Activated CD4-positive, alpha-beta T cell treated with anti-CD3 and anti-CD28 coated beads, Interleukin-2, amount 10 ng/mL, durations not matched to agents 24 days and 14 days (primary cell): Measurements from ENCODE around the gene EIF2S2. TPM values are rescaled to one million over a fixed set of nuclear protein-coding genes. Genes with fewer than 3 reads are reported as not detected.

Source experiments
- DNase-seq: peaks from one replicate; pipeline ENCODE4 v3.0.0; 2022
- H3K27ac Mint-ChIP-seq: one replicate; pipeline ENCODE4 v1.8.0; 2022; ENCODE audit warnings: mild to moderate bottlenecking, mixed read lengths
- H3K27me3 Mint-ChIP-seq: one replicate; pipeline ENCODE4 v1.8.0; 2022; ENCODE audit warnings: mixed read lengths
- H3K36me3 Mint-ChIP-seq: one replicate; pipeline ENCODE4 v1.8.0; 2022; ENCODE audit warnings: low read depth, mild to moderate bottlenecking, mixed read lengths
- H3K4me1 Mint-ChIP-seq: one replicate; pipeline ENCODE4 v1.8.0; 2021; ENCODE audit warnings: mixed read lengths
- H3K4me3 Mint-ChIP-seq: one replicate; pipeline ENCODE4 v1.8.0; 2022; ENCODE audit warnings: mild to moderate bottlenecking, moderate library complexity, mixed read lengths
- H3K9me3 Mint-ChIP-seq: one replicate; pipeline ENCODE4 v1.8.0; 2021; ENCODE audit warnings: mixed read lengths
- intact Hi-C: fragments of 100-400 bp; cut with micrococcal nuclease; formaldehyde crosslinking; loops from one replicate; pipeline ENCODE4 v1.15.1; 2023
- total RNA-seq: library from RNA; stranded (reverse); gene quantifications from 2 replicates; pipeline ENCODE4 v1.2.3, GENCODE V29; 2022

EIF2S2 gene
- total RNA-seq, 1 donor from 2014 or later = 106 TPM

DNA sequence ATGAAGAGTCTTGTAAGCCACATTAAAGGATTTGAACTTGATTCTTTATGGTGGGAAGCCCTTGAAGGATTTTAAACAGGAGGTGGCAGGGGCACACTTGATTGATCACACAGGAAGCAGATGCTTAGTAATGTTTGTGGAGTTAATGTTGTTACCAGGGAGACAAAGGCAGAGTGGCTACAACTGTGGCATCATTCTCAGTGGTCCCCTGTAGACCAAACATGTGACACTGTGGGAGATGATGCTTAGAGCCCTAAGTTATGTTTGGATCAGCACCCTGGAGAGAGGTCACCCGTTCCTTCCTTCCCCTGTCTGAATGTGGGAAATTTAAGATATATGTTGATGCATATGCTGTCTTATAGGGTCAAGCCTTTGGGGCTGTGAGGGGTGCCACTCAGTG is 53.2 kb downstream of the EIF2S2 start:
- DNase-seq = peak; percentile 61

DNA sequence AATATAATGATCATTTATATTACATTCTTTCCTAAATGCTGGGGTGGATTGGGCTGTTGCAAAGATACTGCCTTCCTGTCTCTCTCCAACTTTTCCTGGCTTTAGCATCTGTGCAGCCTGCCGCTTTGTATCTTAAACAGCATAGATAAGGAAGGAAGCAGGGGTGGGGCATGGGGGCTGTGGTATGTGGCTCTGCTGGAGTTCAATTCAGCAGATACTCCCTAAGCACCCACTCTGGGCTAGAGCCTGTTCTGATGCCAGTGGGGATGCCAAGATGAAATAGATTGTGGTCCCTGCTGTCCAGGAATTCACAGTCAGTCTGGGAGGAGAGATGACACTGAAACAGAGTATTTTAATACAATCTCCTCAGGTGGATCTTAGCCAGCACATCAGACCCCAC is 56.8 kb downstream of the EIF2S2 start:
- H3K27me3 Mint-ChIP-seq = no peaks in the 10 kb centered on the region
- no peak for DNase-seq
- no peak overlapping the region for H3K4me3 Mint-ChIP-seq
- no peaks in the 10 kb centered on the region for H3K9me3 Mint-ChIP-seq
- no peak overlapping the region for H3K27ac Mint-ChIP-seq
- intact Hi-C loops = no loop called here
- H3K4me1 Mint-ChIP-seq = peaks cover 31% of the 10 kb centered on the region
- H3K36me3 Mint-ChIP-seq = peaks cover 4% of the 10 kb centered on the region

More for the DNA sequence above, 53.2 kb downstream of the EIF2S2 start:
- intact Hi-C loops = no loop called here
- Mint-ChIP-seq H3K9me3 (no peaks in the 10 kb centered on the region), H3K27me3 (no peaks in the 10 kb centered on the region), H3K36me3 (peaks cover 11% of the 10 kb centered on the region), H3K27ac (no peak overlapping the region), H3K4me3 (no peak overlapping the region), H3K4me1 (peaks cover 41% of the 10 kb centered on the region)

DNA sequence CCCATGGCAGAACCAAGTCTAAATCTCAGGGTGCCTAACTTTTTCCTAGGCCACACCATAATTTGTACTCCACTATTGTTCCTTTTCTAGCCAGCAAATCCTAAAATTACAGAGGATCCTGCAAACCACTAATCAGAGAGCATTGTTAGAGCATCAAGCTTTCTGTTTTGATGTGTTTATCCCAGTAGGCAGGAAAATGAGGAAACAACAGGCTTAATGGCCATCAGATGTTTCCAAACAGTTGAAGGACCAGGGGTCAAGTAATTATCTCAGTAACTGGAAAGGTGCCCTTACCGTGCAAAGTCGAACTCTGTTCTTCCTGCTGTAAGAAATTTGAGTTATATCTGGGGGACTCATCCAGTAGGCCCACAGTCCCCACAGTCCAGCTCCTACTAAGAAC is 59.6 kb downstream of the EIF2S2 start:
- no peak for DNase-seq
- Mint-ChIP-seq H3K27me3 (no peaks in the 10 kb centered on the region), H3K36me3 (peaks cover 2% of the 10 kb centered on the region), H3K4me3 (no peak overlapping the region), H3K4me1 (peaks cover 22% of the 10 kb centered on the region), H3K27ac (no peak overlapping the region), H3K9me3 (no peaks in the 10 kb centered on the region)
- intact Hi-C loops = no loop called here

DNA sequence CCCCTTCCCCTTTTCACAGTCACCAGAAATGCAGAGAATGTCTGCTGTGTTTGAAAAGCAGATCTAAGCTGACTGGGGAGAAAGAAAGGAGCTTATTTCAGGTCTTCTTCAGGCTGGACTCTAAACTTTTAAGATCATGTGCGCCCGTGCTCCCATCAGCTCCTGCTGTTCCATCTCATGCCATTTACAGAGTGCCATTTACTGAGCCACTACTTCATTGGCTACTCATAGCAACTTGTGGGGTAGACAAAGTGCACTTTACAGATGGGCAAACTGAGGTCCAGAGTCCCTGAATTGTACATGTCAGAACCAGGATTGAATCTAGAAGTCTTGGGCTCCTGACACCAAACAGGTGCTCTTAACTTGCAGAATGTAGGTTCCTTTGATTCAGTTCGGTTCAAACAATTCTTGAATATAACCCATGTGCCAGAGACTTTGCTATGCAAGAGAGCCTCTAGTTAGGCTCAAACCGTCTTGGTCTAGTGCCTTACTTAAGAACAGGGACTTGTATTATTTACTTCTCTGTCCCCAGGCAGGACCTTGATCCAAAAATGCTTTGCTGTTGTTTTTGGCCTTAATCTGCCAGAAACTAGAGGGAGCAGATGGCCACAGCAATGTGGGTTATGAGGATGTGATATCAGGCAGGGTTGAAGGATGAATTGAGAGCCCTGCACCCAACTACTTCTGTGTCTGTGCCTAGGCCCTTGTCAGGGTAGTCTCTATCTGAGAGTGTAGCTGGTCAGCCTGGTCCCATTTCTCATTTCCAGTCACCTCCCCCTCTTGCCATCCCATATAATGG is 61.9 kb downstream of the EIF2S2 start:
- intact Hi-C loops = no loop called here
- H3K36me3 Mint-ChIP-seq = peaks cover 6% of the 10 kb centered on the region
- no peak for DNase-seq
- H3K4me1 Mint-ChIP-seq = peaks cover 22% of the 10 kb centered on the region
- H3K4me3 Mint-ChIP-seq = no peak overlapping the region
- no peaks in the 10 kb centered on the region for H3K27me3 Mint-ChIP-seq
- H3K9me3 Mint-ChIP-seq = no peaks in the 10 kb centered on the region
- no peak overlapping the region for H3K27ac Mint-ChIP-seq

DNA sequence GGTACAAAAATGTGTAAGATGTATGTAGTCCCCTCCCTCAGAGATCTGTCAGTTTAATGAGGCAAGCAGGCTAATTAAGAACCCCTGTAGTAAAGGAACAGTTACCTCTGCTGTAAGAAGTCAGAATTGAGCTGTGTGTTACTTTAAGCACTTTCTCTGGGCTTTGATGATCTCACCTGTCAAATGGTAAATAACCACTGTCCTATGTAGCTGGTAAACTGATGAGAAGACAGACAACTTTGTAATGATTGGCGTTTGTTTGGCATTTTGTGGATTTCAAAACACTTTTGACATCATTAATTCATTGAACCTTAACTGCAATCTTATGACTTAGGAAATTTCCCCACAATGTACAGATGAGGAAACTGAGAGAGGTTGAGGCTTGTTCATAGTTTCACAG is 62.7 kb downstream of the EIF2S2 start:
- Mint-ChIP-seq H3K9me3 (no peaks in the 10 kb centered on the region), H3K27ac (no peak overlapping the region), H3K36me3 (peaks cover 6% of the 10 kb centered on the region), H3K4me1 (peaks cover 19% of the 10 kb centered on the region), H3K4me3 (no peak overlapping the region), H3K27me3 (no peaks in the 10 kb centered on the region)
- DNase-seq = no peak
- intact Hi-C loops = no loop called here

DNA sequence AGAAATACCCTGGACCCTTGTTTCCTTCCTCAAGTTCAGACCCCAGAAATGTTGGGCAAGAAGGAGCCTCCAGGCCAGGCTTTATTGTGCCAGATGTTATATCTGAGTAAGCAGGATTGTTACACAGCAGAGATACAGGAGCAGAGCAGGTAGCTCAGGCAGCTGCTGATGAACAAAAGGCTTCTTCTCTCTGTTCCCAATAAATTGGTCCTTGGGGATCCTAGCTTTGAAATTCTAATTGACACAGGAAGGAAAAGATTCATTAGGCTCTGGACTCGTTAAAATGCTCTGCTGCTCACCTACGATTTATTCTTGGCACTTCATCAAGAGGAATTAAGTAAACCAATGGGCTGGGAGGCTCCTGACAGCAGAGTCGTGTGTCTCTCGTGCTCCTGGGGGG is 64.1 kb downstream of the EIF2S2 start:
- Mint-ChIP-seq H3K27me3 (no peaks in the 10 kb centered on the region), H3K4me1 (peaks cover 18% of the 10 kb centered on the region), H3K9me3 (no peaks in the 10 kb centered on the region), H3K4me3 (no peak overlapping the region), H3K27ac (no peak overlapping the region), H3K36me3 (peaks cover 12% of the 10 kb centered on the region)
- intact Hi-C loops = no loop called here
- no peak for DNase-seq

DNA sequence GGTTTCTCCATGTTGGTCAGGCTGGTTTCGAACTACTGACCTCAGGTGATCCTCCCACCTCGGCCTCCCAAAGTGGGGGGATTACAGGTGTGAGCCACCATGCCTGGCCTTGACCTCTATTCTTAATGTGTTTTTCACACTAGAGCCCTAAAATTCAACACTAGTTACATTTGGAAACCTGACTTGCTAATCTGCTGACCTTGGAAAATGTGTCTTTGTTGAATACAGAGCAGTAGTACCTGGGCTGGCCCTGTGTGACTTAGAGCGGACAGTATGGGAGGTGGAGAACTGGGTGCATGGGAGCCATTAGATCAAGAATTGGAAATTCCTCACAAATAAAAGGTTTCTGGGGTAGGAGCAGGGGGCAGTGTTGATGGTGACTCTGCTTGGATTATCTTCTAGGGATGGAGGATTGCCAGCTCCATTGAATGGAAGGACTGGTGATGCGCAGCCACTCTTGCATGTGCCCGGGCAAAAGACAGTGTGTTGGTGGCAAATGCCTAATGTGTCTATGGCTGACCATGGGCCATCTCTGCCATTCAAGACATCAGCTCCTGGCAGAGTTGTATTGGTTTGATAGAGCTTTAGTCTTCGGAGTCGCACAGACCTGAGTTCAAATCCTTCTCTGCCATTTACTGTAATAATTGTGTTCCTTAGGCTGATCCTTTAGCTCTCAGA is 64.9 kb downstream of the EIF2S2 start:
- intact Hi-C loops = no loop called here
- H3K36me3 Mint-ChIP-seq = peaks cover 12% of the 10 kb centered on the region
- no peak overlapping the region for H3K4me3 Mint-ChIP-seq
- peaks cover 18% of the 10 kb centered on the region for H3K4me1 Mint-ChIP-seq
- no peak for DNase-seq
- no peaks in the 10 kb centered on the region for H3K9me3 Mint-ChIP-seq
- H3K27ac Mint-ChIP-seq = no peak overlapping the region
- no peaks in the 10 kb centered on the region for H3K27me3 Mint-ChIP-seq

DNA sequence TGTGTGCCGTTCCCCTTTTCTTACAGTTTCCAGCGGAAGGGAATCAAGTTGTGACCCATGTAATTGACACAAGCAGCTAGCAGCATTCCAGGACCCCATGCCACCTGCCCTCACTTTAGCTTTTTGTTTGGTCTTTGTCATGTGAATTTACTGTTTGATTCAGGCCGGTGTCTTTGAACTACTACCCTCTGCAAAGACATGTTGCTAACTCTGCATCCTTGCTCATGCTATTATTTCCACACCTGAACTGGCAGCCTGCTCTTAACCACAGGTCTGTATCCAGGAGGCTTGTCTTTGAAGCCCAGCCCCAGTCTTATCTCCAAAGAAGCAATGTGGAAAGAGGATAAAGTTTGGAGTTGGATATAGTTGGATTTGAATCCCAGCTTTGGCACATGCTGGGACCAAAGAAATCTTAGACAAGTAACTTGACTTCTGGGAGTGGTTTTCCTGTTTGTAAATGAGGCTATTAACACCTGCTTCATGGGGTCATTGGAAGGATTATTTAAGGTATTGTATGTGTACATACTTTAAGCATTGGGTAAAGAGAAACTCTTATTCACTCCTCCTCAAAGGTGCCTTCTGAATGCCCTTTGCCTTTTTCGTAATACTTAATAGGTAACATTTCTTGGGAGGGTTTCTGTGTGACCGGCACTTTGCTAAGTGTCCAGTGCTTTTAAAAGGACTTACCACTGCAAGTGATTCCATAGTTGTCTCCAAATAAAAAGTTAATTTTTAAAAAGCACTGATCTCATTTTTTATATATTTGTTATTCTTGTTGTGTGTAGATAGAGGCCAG is 65.9 kb downstream of the EIF2S2 start:
- peaks cover 19% of the 10 kb centered on the region for H3K4me1 Mint-ChIP-seq
- no peak overlapping the region for H3K4me3 Mint-ChIP-seq
- DNase-seq = no peak
- no peaks in the 10 kb centered on the region for H3K27me3 Mint-ChIP-seq
- H3K9me3 Mint-ChIP-seq = no peaks in the 10 kb centered on the region
- intact Hi-C loops = no loop called here
- peak overlapping the region; percentile 22 for H3K27ac Mint-ChIP-seq
- H3K36me3 Mint-ChIP-seq = peaks cover 12% of the 10 kb centered on the region

DNA sequence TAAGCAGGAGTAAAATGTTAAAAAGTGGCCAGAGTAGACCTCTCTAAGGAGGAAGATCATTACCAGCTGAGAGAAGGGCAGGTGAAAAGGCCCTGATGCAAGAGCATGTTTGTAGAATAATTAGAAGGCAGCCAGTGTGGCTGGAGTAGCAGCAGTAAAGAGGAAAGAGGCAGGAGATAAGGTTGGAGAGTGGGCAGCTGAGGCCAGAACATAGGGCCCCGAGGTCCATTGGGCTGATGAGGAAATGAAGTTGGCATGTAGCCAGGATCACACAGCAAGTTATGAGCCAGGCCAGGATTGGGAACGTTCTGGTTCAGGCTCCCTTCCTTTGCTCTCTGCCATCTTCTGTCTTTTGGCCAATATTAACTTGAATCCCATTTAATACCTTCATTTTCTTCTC is 66.7 kb downstream of the EIF2S2 start:
- DNase-seq = no peak
- Mint-ChIP-seq H3K9me3 (no peaks in the 10 kb centered on the region), H3K27me3 (no peaks in the 10 kb centered on the region), H3K36me3 (peaks cover 12% of the 10 kb centered on the region), H3K27ac (no peak overlapping the region), H3K4me3 (no peak overlapping the region), H3K4me1 (peaks cover 18% of the 10 kb centered on the region)
- intact Hi-C loops = no loop called here

DNA sequence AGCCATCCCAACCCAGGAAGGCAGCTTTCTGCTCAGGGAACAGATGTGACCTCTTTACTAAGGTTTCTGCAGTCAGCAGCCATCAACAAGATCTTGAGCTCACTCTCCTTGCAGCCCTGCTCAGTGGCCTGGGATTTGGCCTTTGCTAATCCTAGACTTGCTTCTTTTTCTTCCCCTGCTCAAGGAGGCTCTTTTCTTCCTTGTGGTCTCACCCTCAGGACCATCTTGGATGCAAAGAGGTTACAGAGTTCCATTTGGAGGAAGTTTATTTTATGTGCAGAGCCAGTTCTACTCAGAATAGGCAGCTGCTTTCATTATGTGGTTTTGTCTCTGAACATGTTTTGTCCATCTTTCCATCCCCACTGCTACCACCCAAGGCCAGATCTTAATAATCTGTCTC is 69.0 kb downstream of the EIF2S2 start:
- H3K4me3 Mint-ChIP-seq = no peak overlapping the region
- no peak for DNase-seq
- intact Hi-C loops = no loop called here
- peaks cover 14% of the 10 kb centered on the region for H3K36me3 Mint-ChIP-seq
- no peaks in the 10 kb centered on the region for H3K9me3 Mint-ChIP-seq
- H3K4me1 Mint-ChIP-seq = peaks cover 13% of the 10 kb centered on the region
- no peak overlapping the region for H3K27ac Mint-ChIP-seq
- H3K27me3 Mint-ChIP-seq = no peaks in the 10 kb centered on the region

DNA sequence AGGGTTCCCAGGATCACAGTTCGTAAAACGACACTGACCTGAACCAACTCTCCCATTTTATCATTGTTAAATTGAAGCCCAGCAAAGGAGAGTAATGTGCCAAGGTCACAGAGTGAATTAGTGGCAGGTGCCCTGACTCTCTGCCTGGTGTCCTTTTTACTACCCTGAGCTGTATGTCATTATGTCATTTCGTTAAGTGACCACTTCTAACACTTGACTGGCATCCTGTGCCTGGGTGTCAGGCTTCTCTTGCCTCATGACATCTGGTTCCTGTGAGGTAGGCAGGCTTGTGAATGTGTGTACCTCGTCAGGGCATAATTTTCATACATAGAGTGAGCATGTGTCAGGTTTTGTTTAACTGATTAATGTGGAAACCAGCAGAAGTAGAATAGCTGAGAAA is 69.8 kb downstream of the EIF2S2 start:
- intact Hi-C loops = no loop called here
- Mint-ChIP-seq H3K27ac (no peak overlapping the region), H3K4me1 (peaks cover 18% of the 10 kb centered on the region), H3K9me3 (no peaks in the 10 kb centered on the region), H3K27me3 (no peaks in the 10 kb centered on the region), H3K4me3 (no peak overlapping the region), H3K36me3 (peaks cover 12% of the 10 kb centered on the region)
- no peak for DNase-seq

DNA sequence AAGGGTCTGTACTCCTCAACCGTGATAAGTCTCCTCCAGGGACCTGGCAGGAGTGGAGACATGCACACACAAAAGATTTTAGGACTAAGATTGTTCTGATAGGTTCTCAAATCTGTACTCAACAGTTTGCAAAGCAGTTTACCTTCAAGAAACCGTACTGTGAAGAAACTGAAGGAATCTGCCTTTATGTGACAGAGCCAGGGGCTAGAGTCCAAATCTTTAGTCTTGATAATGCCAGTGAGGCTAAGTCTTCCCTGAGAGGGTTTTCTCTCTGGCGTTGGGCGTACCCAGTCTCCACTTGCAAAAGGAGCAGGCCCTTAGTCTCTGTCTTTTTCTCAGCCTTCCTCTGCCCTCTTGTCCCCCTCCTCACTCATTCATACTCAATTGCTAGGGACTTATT is 70.8 kb downstream of the EIF2S2 start:
- Mint-ChIP-seq H3K27me3 (no peaks in the 10 kb centered on the region), H3K4me3 (no peak overlapping the region), H3K4me1 (peaks cover 28% of the 10 kb centered on the region), H3K9me3 (no peaks in the 10 kb centered on the region), H3K27ac (no peak overlapping the region), H3K36me3 (peaks cover 12% of the 10 kb centered on the region)
- intact Hi-C loops = no loop called here
- DNase-seq = no peak

DNA sequence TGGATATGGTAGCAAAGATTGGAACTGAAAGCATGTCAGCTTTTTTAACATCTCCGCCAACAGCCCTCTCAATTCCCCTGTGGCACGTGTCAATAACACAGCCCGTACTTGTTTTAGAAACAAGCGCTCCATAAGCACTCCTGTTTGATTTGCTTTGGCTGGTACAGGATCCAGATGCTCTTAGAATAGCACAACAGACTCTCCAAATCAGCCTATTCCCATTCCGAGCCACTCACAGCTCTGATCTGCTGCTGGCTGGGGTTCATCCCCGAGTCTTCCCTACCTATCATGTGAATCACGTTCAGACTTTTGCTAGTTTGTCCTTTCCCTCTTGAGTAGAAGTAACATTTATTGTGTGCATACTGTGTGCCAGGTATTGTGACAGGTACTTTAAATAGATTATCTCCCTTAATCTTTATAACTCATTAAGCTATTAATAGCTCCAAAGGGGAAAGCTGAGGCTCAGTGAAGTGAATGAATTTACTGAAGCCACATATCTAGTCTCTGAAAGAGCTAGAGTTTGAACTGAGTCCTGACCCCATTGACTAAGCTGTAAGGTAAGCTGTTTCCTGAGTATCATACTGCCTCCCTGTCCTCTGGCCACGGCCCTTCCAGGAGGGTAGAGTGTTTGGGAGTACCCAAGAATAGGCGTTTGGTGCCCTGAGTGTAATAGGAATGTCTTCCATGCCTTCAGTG is 71.6 kb downstream of the EIF2S2 start:
- no peak for DNase-seq
- H3K27me3 Mint-ChIP-seq = no peaks in the 10 kb centered on the region
- no peaks in the 10 kb centered on the region for H3K9me3 Mint-ChIP-seq
- H3K27ac Mint-ChIP-seq = no peak overlapping the region
- no peak overlapping the region for H3K4me3 Mint-ChIP-seq
- intact Hi-C loops = no loop called here
- H3K4me1 Mint-ChIP-seq = peaks cover 33% of the 10 kb centered on the region
- H3K36me3 Mint-ChIP-seq = peaks cover 9% of the 10 kb centered on the region
